ENCODE data around the gene CD200.

DNA sequence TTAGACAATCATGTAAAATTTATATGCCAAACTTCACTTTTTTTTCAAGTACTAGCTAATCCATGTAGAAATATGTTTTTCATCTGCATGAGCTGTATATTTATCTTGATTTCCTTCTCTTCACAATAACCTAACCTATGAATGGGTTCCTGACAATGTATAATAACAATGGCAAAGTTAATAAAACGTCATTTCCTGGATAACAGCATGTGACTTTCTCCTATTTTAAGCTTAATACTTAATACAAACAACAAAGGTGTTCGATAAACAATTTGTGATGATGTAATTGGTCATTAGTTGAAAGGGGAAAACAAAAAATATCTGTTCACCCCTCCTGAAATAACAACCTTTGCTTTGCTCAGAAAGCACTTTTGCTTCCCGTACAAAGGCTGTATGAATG, 20.4 kb downstream of the CD200 start:
- TF ChIP-seq, protein P1, sequence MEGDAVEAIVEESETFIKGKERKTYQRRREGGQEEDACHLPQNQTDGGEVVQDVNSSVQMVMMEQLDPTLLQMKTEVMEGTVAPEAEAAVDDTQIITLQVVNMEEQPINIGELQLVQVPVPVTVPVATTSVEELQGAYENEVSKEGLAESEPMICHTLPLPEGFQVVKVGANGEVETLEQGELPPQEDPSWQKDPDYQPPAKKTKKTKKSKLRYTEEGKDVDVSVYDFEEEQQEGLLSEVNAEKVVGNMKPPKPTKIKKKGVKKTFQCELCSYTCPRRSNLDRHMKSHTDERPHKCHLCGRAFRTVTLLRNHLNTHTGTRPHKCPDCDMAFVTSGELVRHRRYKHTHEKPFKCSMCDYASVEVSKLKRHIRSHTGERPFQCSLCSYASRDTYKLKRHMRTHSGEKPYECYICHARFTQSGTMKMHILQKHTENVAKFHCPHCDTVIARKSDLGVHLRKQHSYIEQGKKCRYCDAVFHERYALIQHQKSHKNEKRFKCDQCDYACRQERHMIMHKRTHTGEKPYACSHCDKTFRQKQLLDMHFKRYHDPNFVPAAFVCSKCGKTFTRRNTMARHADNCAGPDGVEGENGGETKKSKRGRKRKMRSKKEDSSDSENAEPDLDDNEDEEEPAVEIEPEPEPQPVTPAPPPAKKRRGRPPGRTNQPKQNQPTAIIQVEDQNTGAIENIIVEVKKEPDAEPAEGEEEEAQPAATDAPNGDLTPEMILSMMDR (IDR thresholded peaks at IDR 0.05): no peak
- TF ChIP-seq POLR2A (IDR thresholded peaks at IDR 0.05): no peak

Measured in uterus (tissue), 2 donors.